HUES48 (cell line): ENCODE measurements around the gene ERC1.

Source experiments
- H3K27ac ChIP-seq: one replicate; pipeline ENCODE4 v1.7.0; 2013; ENCODE audit warnings: low read depth, low read length, inconsistent platforms
- H3K27me3 ChIP-seq: 2 replicates; pipeline ENCODE4 v1.6.1; 2013; ENCODE audit warnings: mild to moderate bottlenecking, low read length; ENCODE audit not compliant: control insufficient read depth, insufficient read depth
- H3K36me3 ChIP-seq: 2 replicates; pipeline ENCODE4 v1.6.1; 2013; ENCODE audit warnings: low read length; ENCODE audit not compliant: control insufficient read depth, insufficient read depth
- H3K4me1 ChIP-seq: 2 replicates; pipeline ENCODE4 v1.6.1; 2013; ENCODE audit warnings: mild to moderate bottlenecking, low read length; ENCODE audit not compliant: control insufficient read depth, insufficient read depth
- H3K4me3 ChIP-seq: 2 replicates; pipeline ENCODE4 v1.5.1; 2013; ENCODE audit warnings: mild to moderate bottlenecking, low read depth, low read length
- H3K9ac ChIP-seq: 2 replicates; pipeline ENCODE4 v1.6.1; 2013; ENCODE audit warnings: mild to moderate bottlenecking, low read depth, low read length, moderate library complexity
- H3K9me3 ChIP-seq: 2 replicates; pipeline ENCODE4 v1.6.1; 2013; ENCODE audit warnings: low read length; ENCODE audit not compliant: control insufficient read depth, insufficient read depth

Gene ERC1

DNA sequence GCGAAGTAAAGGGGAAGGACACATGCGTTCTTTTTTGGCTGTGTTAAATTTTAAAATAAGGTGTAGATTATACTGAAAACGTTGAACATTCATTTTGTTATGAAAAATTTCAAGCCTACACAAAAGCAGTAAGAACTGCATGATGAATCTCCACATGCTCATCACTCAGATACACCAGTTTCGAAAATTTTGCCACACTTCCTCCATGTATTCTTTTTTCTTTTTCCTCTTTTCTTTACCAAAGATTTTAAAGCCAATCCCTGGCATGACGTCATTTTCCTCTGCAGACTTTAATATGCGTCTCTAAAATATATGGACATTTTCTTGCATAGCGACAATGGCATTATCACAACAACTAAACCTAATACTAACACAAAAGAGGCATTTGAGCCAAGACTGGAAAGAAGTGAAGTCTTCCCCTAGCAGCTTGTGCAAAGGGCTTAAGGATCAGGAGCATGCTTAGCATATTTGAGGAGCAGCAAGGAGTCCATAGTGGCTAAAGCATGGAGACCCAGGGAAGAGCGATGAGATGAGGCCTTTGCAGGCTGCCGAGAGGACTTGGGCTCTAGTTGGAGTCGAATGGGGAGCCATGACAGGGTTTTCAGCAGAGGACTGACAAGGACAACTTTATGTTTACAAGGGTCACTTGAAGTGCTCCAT is 111.9 kb downstream of the ERC1 start:
- no peaks in the 10 kb centered on the region for H3K9me3 ChIP-seq
- no peaks in the 10 kb centered on the region for H3K36me3 ChIP-seq
- H3K9ac ChIP-seq, result no peak overlapping the region
- H3K27me3 ChIP-seq, result no peaks in the 10 kb centered on the region
- H3K27ac ChIP-seq, result peak overlapping the region; percentile 8
- peaks cover 35% of the 10 kb centered on the region for H3K4me1 ChIP-seq
- H3K4me3 ChIP-seq, result no peak overlapping the region

GRCh38 chr12:1103632-1104031 is 112.6 kb downstream of the ERC1 start:
- no peak overlapping the region for H3K27ac ChIP-seq
- peaks cover 35% of the 10 kb centered on the region for H3K4me1 ChIP-seq
- no peak overlapping the region for H3K9ac ChIP-seq
- no peaks in the 10 kb centered on the region for H3K27me3 ChIP-seq
- no peak overlapping the region for H3K4me3 ChIP-seq
- H3K36me3 ChIP-seq, result no peaks in the 10 kb centered on the region
- no peaks in the 10 kb centered on the region for H3K9me3 ChIP-seq

GRCh38 chr12:1104088-1104800 is 113.2 kb downstream of the ERC1 start:
- no peaks in the 10 kb centered on the region for H3K27me3 ChIP-seq
- H3K9me3 ChIP-seq, result no peaks in the 10 kb centered on the region
- H3K9ac ChIP-seq, result no peak overlapping the region
- peaks cover 35% of the 10 kb centered on the region for H3K4me1 ChIP-seq
- no peak overlapping the region for H3K4me3 ChIP-seq
- no peaks in the 10 kb centered on the region for H3K36me3 ChIP-seq
- no peak overlapping the region for H3K27ac ChIP-seq

- H3K9me3 ChIP-seq, result no peaks in the 10 kb centered on the region
- H3K27ac ChIP-seq, result no peak overlapping the region
Observed at GRCh38 chr12:1107669-1108068, 116.6 kb downstream of the ERC1 start.

DNA sequence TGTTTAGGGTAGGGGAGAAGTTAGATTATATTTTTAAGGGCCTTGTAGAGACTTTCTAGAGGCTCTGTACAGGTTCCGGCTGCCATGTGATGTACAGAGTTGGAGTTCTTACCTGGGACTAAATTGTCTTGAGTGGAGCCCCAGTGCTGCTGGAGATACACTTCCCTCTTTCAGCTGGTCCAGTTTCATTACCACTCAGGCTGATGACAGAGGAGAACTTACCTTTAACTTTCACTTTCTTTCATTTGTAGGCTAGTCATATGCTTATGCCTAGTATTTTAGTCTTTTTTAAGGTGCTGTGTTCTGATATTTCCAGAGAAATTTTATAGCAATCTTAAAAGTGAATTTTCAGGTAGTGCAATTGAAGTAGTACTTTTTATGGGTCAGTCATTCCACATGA is 117.3 kb downstream of the ERC1 start:
- Histone ChIP-seq H3K9ac (no peak overlapping the region), H3K4me1 (peaks cover 4% of the 10 kb centered on the region), H3K27ac (no peak overlapping the region), H3K4me3 (no peak overlapping the region), H3K36me3 (peaks cover 18% of the 10 kb centered on the region), H3K9me3 (no peaks in the 10 kb centered on the region), H3K27me3 (no peaks in the 10 kb centered on the region)

More at GRCh38 chr12:1107669-1108068, 116.6 kb downstream of the ERC1 start:
- Histone ChIP-seq H3K27me3 (no peaks in the 10 kb centered on the region), H3K36me3 (peaks cover 18% of the 10 kb centered on the region), H3K9ac (no peak overlapping the region), H3K4me3 (no peak overlapping the region), H3K4me1 (peaks cover 10% of the 10 kb centered on the region)

GRCh38 chr12:1115484-1116231 is 124.6 kb downstream of the ERC1 start:
- Histone ChIP-seq H3K9ac (no peak overlapping the region), H3K4me1 (no peaks in the 10 kb centered on the region), H3K36me3 (peaks cover 15% of the 10 kb centered on the region), H3K27me3 (peaks cover 23% of the 10 kb centered on the region), H3K27ac (no peak overlapping the region), H3K4me3 (no peak overlapping the region), H3K9me3 (no peaks in the 10 kb centered on the region)

GRCh38 chr12:1117371-1117770 is 126.3 kb downstream of the ERC1 start:
- Histone ChIP-seq H3K36me3 (peaks cover 3% of the 10 kb centered on the region; the same call in 1 of the 2 replicates), H3K9me3 (no peaks in the 10 kb centered on the region), H3K4me3 (no peak overlapping the region), H3K27me3 (peaks cover 33% of the 10 kb centered on the region), H3K9ac (no peak overlapping the region), H3K4me1 (no peaks in the 10 kb centered on the region), H3K27ac (no peak overlapping the region)

- Histone ChIP-seq H3K9me3 (no peaks in the 10 kb centered on the region), H3K4me3 (no peak overlapping the region), H3K4me1 (no peaks in the 10 kb centered on the region), H3K27ac (no peak overlapping the region), H3K27me3 (peaks cover 40% of the 10 kb centered on the region), H3K9ac (no peak overlapping the region), H3K36me3 (peaks cover 3% of the 10 kb centered on the region; the same call in 1 of the 2 replicates)
Observed at GRCh38 chr12:1117970-1118563, 127.0 kb downstream of the ERC1 start.

- Histone ChIP-seq H3K27me3 (peaks cover 45% of the 10 kb centered on the region), H3K9me3 (no peaks in the 10 kb centered on the region), H3K36me3 (no peaks in the 10 kb centered on the region), H3K4me1 (no peaks in the 10 kb centered on the region), H3K9ac (no peak overlapping the region), H3K27ac (no peak overlapping the region), H3K4me3 (no peak overlapping the region)
Observed at GRCh38 chr12:1122786-1123185, 131.8 kb downstream of the ERC1 start.

- Histone ChIP-seq H3K4me1 (no peaks in the 10 kb centered on the region), H3K36me3 (no peaks in the 10 kb centered on the region), H3K27ac (no peak overlapping the region), H3K27me3 (peaks cover 18% of the 10 kb centered on the region), H3K4me3 (no peak overlapping the region), H3K9me3 (no peaks in the 10 kb centered on the region), H3K9ac (no peak overlapping the region)
Observed at GRCh38 chr12:1126091-1126490, 135.1 kb downstream of the ERC1 start.
